Vagina (tissue), 2 donors: ENCODE results near the gene PNLIPRP1.

ENCODE experiments used
- POLR2A ChIP-seq, 2 donors: fragments of 450-650 bp; IDR thresholded peaks; one replicate each; pipeline ENCODE4 v1.6.1; 2017; ENCODE audit warnings: antibody characterized with exemption in 2 of 2, mild to moderate bottlenecking in 2 of 2, moderate library complexity in 2 of 2
- TF ChIP-seq, protein P1 (sequence below), 3 experiments: fragments of 450-650 bp in 2 of 3; fragments of 200-600 bp in 1 of 3; sonication (generic) in 1 of 3; IDR thresholded peaks; one replicate each; pipeline ENCODE4 v1.5.1; 2017 to 2019; ENCODE audit warnings: antibody characterized with exemption in 3 of 3, mild to moderate bottlenecking in 2 of 3, moderate library complexity in 2 of 3

DNA sequence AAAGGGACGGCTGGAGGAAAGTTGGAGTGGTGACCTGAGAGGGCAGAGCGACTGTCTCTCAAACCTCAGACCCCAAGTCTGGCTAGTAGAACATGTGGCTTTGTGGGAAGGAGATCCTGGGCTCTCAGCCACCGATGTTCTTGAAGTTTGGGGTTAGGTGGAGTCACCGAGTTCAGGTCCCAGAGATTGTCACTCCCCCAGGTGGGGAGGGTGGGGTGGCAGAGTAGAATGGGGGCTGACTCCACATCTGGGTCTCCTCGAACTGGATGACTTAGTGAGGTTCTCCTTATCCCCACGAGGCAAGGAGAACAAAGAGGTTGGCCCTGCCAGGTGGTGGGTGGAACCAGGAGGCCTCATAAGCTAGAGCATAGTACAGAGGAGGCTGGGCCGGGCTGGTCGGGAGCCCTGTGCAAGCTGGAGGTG lies 15.3 kb downstream of the PNLIPRP1 start:
- TF ChIP-seq, protein P1, sequence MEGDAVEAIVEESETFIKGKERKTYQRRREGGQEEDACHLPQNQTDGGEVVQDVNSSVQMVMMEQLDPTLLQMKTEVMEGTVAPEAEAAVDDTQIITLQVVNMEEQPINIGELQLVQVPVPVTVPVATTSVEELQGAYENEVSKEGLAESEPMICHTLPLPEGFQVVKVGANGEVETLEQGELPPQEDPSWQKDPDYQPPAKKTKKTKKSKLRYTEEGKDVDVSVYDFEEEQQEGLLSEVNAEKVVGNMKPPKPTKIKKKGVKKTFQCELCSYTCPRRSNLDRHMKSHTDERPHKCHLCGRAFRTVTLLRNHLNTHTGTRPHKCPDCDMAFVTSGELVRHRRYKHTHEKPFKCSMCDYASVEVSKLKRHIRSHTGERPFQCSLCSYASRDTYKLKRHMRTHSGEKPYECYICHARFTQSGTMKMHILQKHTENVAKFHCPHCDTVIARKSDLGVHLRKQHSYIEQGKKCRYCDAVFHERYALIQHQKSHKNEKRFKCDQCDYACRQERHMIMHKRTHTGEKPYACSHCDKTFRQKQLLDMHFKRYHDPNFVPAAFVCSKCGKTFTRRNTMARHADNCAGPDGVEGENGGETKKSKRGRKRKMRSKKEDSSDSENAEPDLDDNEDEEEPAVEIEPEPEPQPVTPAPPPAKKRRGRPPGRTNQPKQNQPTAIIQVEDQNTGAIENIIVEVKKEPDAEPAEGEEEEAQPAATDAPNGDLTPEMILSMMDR (IDR thresholded peaks at IDR 0.05), result no peak
- no peak for TF ChIP-seq POLR2A (IDR thresholded peaks at IDR 0.05)
